ENCODE data around the gene PCCA.
A peak's percentile ranks its signal among the peaks of the same experiment; 100 is the strongest.

The PCCA gene

DNA sequence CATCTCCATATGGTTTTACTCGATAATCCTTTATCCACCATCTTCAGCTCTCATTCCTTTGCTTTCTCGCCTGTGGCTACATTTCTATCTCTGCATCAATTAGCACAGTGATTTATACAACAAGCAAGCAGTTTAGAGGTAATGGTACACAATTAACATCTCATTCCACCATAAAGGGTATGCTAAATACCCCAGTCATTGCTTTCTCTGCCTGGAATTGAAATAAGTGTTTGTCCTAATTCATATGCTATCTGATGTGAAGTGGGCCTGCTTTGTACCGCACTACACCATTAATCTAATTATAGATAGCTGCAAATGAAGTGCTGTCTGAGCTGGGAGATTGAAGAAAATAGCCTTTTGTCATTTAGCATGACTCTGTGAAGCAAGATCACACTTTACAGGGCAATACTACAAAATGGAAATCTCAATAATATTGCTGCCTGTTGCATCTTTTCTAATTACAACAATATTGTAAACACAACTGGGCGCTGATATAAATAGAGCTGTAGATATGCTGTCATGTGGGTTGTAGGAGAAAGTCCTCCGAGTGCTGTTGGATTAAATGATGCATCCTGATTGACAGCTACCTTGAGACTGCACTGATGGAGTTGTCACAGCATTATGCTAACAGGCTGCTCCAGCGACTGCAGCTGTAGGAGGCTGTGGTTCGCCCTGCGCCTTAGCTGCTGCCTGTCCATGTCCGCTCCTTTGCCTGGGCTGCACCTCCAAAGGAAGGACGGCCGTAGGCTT, 421.5 kb downstream of the PCCA start:
- ChIA-PET POLR2A (no interaction called here), CTCF (interaction anchor here (0.6 to 0.8 kb wide), 3 partner anchors 16 to 788 kb away, joined by 3 to 12 read pairs (median 3); no protein-coding TSS in a partner anchor)
- DNase-seq (ENCODE audit: extremely low spot score), result no peak
- TF ChIP-seq SP1 (IDR thresholded peaks at IDR 0.05) (no peak), ZNF384 (IDR thresholded peaks at IDR 0.05) (no peak), ARNT (IDR thresholded peaks at IDR 0.05) (no peak), LEF1 (IDR thresholded peaks at IDR 0.05; ENCODE audit: borderline replicate concordance) (no peak), BHLHE40 (IDR thresholded peaks at IDR 0.05; ENCODE audit: borderline replicate concordance) (no peak), L3MBTL2 (conservative IDR thresholded peaks at IDR 0.05) (no peak)
- TF ChIP-seq, protein P1, sequence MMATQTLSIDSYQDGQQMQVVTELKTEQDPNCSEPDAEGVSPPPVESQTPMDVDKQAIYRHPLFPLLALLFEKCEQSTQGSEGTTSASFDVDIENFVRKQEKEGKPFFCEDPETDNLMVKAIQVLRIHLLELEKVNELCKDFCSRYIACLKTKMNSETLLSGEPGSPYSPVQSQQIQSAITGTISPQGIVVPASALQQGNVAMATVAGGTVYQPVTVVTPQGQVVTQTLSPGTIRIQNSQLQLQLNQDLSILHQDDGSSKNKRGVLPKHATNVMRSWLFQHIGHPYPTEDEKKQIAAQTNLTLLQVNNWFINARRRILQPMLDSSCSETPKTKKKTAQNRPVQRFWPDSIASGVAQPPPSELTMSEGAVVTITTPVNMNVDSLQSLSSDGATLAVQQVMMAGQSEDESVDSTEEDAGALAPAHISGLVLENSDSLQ (IDR thresholded peaks at IDR 0.05), result peak; percentile 61

DNA sequence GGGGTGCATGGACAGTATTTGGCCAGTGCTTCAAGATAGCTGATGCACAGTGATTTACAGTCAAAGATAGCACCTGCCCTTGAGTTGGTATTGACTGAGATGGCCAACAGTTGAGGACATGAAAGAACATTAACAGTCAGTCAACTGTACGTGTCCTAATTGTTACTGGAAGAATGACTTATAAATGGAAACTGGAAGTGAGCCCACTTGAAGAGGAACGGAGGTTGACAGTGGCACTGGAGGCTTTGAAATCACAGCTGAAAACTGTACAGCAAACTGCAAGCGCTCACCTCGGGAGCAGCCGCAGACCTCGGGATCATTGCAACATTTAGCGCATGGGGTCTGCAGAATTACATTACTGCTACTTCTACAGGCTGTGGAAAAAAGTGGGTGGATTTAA, 422.6 kb downstream of the PCCA start:
- POLR2A ChIA-PET, result no interaction called here
- no peak for DNase-seq (ENCODE audit: extremely low spot score)
- CTCF ChIA-PET, result no interaction called here
- TF ChIP-seq FOXK2 (IDR thresholded peaks at IDR 0.05) (no peak), HDGF (IDR thresholded peaks at IDR 0.05; ENCODE audit: borderline replicate concordance) (no peak), ELF4 (IDR thresholded peaks at IDR 0.05) (no peak), L3MBTL2 (conservative IDR thresholded peaks at IDR 0.05) (no peak), ZNF384 (IDR thresholded peaks at IDR 0.05) (no peak), SUZ12 (IDR thresholded peaks at IDR 0.05) (no peak), FOXA1 (IDR thresholded peaks at IDR 0.05) (no peak), ARNT (IDR thresholded peaks at IDR 0.05) (no peak), LEF1 (IDR thresholded peaks at IDR 0.05; ENCODE audit: borderline replicate concordance) (no peak), FOXM1 (IDR thresholded peaks at IDR 0.05; ENCODE audit: borderline replicate concordance) (no peak), NFRKB (IDR thresholded peaks at IDR 0.05) (no peak), TARDBP (IDR thresholded peaks at IDR 0.05) (no peak), SP1 (IDR thresholded peaks at IDR 0.05) (no peak), CTBP1 (IDR thresholded peaks at IDR 0.05; ENCODE audit: borderline replicate concordance) (no peak), BHLHE40 (IDR thresholded peaks at IDR 0.05; ENCODE audit: borderline replicate concordance) (no peak)
- TF ChIP-seq, protein P1 (IDR thresholded peaks at IDR 0.05), result no peak

DNA sequence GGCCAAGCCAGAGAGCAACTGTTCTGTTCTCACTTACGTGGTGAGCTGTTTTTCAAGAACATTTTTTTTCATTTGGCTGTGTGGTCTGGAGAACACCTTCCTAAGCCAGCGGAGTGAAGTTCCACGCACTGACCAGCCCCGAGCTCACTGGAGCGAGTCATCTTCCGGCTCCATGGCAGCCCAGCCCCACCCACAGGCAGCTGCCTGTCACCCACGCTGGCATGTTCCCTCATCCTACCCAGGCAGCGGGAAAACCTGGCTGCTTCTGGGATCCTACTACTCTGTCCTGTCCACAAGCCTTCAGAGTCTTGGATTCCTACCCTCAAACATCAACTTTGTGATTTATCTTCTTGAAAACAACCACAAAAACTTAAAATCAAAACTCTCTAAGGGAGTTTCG, 423.5 kb downstream of the PCCA start:
- TF ChIP-seq, protein P1 (IDR thresholded peaks at IDR 0.05), result peak; percentile 36; the same call in 1 of the 2 replicates
- TF ChIP-seq L3MBTL2 (conservative IDR thresholded peaks at IDR 0.05), result no peak
- CTCF ChIA-PET, result interaction anchor here (0.7 kb wide), 1 partner anchor 612 kb away, joined by 3 read pairs; no protein-coding TSS in a partner anchor
- DNase-seq (ENCODE audit: extremely low spot score), result no peak
- POLR2A ChIA-PET, result no interaction called here

DNA sequence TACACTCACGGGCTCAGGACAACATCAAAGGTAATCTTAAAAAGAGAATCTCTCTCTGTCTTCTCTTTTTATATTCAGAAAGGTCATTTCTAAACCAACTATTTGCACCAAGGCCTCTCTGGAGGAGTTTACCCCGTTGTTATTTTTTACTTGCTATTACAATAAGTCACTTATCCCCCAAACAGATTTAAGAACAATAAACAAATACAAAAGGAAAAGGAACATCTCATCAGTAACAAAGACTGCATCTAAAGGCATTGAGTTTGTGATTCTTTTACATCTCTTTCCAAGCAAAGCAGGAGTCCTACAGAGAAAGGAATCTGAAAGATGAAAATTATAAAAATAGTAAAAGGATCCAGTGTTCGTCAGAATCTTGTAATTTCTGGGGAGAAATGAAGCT, 424.3 kb downstream of the PCCA start:
- CTCF ChIA-PET, result no interaction called here

DNA sequence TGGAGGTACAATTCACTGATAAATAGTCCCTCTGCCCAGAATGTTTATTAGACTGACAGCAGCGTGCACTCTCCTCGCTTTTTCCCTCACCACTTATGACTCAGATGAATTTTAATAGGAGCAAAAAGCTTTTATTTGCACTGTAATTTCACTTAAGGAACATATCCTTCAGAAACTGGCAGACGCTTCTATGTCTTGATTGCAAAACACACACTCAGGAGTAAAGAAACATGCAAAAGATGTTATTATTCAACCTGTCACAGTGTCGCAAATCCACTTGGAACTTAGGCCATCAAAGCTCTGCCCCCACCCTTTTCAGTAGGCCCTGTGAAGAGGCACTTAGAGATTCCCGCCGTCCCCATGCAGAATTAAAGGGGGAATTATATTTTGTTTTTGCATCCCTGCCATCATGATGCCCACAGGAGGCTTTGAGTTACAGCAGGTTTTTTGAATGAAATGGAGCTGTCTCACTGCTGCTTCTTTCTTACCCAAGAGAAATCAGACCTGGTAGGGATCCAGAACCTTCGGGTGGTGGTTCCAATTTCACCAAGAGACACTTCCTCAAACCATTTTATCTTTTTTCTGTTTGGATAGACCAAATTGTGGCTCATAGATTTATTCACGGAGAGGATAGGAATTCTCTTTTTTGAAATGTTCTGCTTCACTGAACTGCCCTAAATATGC, 425.2 kb downstream of the PCCA start:
- CTCF ChIA-PET, result interaction anchor here (1.0 to 1.8 kb wide), 4 partner anchors 27 to 638 kb away, joined by 3 to 7 read pairs (median 3); no protein-coding TSS in a partner anchor
- DNase-seq (ENCODE audit: extremely low spot score), result no peak
- POLR2A ChIA-PET, result no interaction called here
- TF ChIP-seq, protein P1 (IDR thresholded peaks at IDR 0.05), result peak; percentile 54
- no peak for TF ChIP-seq NFRKB (IDR thresholded peaks at IDR 0.05)

More for the DNA sequence above, 424.3 kb downstream of the PCCA start:
- TF ChIP-seq L3MBTL2 (conservative IDR thresholded peaks at IDR 0.05), result no peak
- no peak for TF ChIP-seq TARDBP (IDR thresholded peaks at IDR 0.05)
- TF ChIP-seq CTBP1 (IDR thresholded peaks at IDR 0.05; ENCODE audit: borderline replicate concordance), result no peak
- no peak for TF ChIP-seq SUZ12 (IDR thresholded peaks at IDR 0.05)
- TF ChIP-seq FOXM1 (IDR thresholded peaks at IDR 0.05; ENCODE audit: borderline replicate concordance), result no peak
- no peak for TF ChIP-seq FOXA1 (IDR thresholded peaks at IDR 0.05)
- no peak for TF ChIP-seq HDGF (IDR thresholded peaks at IDR 0.05; ENCODE audit: borderline replicate concordance)
- TF ChIP-seq ARNT (IDR thresholded peaks at IDR 0.05), result no peak
- TF ChIP-seq NFRKB (IDR thresholded peaks at IDR 0.05), result no peak
- POLR2A ChIA-PET, result no interaction called here
- no peak for DNase-seq (ENCODE audit: extremely low spot score)

DNA sequence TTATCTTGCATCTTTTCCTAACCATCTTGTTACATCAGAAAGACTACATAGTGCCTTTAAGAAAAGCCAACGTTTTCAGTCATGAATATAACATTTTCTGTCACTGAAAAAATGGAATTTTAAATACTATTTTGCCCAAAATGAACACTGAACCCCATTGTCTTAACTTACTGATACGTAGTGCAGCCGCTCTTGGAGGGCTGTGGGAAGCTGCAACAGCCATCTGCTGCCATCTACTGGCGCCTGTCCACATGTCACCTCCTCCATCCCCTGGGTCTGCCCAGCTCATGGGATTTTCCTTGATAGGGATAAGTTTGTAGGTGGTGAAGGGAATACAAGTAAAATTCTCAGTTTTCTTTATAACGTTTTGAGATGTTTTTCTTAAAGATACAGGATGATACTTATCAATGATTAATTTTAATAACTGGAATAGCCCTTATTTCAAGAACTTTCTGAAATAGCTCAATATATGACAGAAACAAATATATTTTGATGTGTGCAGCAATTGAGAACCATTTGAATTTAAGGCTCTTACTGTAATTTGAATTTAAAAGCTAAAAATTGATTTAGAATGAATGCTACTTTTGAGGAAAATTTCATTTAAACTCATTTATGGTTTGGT, 426.0 kb downstream of the PCCA start:
- ChIA-PET CTCF (interaction anchor here (0.6 to 1.8 kb wide), 7 partner anchors 26 to 639 kb away, joined by 3 to 7 read pairs (median 3); no protein-coding TSS in a partner anchor), POLR2A (no interaction called here)
- no peak for TF ChIP-seq FOXK2 (IDR thresholded peaks at IDR 0.05)
- no peak for TF ChIP-seq FOXA1 (IDR thresholded peaks at IDR 0.05)
- no peak for TF ChIP-seq BHLHE40 (IDR thresholded peaks at IDR 0.05; ENCODE audit: borderline replicate concordance)
- peak; percentile 76 for DNase-seq (ENCODE audit: extremely low spot score)
